HG02642 (cell line): ENCODE results near the gene ZFYVE16.
"Not testable (repeated sequence)": the region's sequence is repeated elsewhere in the genome, so short reads cannot be mapped to it uniquely, and the experiment has no call there.

Source experiments
- ATAC-seq: cut with Tn5 transposase; IDR thresholded peaks from one replicate; pipeline ENCODE4 v1.9.1; 2021; ENCODE audit warnings: mild to moderate bottlenecking; ENCODE audit not compliant: unreplicated experiment, poor library complexity

The ZFYVE16 gene

GRCh38 chr5:80481019-80481893 lies 73.4 kb downstream of the ZFYVE16 start:
- ATAC-seq: peak; percentile 68

GRCh38 chr5:80482578-80482977 lies 74.7 kb downstream of the ZFYVE16 start:
- no peak for ATAC-seq

GRCh38 chr5:80483636-80484232 lies 75.9 kb downstream of the ZFYVE16 start:
- no peak for ATAC-seq

GRCh38 chr5:80487444-80487828 lies 79.6 kb downstream of the ZFYVE16 start:
- no peak for ATAC-seq

GRCh38 chr5:80487829-80488721 lies 80.2 kb downstream of the ZFYVE16 start, which contains the start of gene FAM151B:
TSS of gene FAM151B (plus strand) at chr5:80488100. CDS start at chr5:80488124, 24 bp downstream.
- ATAC-seq: peak; percentile 95

- no peak for ATAC-seq
These were observed 83.4 kb downstream of the ZFYVE16 start for GRCh38 chr5:80491296-80491695.

- ATAC-seq: no peak
These were observed 84.9 kb downstream of the ZFYVE16 start for GRCh38 chr5:80492741-80493140.

GRCh38 chr5:80493443-80493842 lies 85.6 kb downstream of the ZFYVE16 start:
- not testable (repeated sequence) for ATAC-seq

GRCh38 chr5:80495891-80496290 lies 88.0 kb downstream of the ZFYVE16 start:
- no peak for ATAC-seq

GRCh38 chr5:80502800-80503199 lies 94.9 kb downstream of the ZFYVE16 start:
- no peak for ATAC-seq

GRCh38 chr5:80503641-80504040 lies 95.8 kb downstream of the ZFYVE16 start:
- ATAC-seq: no peak

- ATAC-seq: no peak
These were observed 97.0 kb downstream of the ZFYVE16 start for GRCh38 chr5:80504833-80505232.

GRCh38 chr5:80507663-80508062 lies 99.8 kb downstream of the ZFYVE16 start:
- ATAC-seq: no peak

GRCh38 chr5:80508844-80509243 lies 101.0 kb downstream of the ZFYVE16 start:
- ATAC-seq: no peak

GRCh38 chr5:80509362-80509761 lies 101.5 kb downstream of the ZFYVE16 start:
- no peak for ATAC-seq

- ATAC-seq: no peak
These were observed 109.0 kb downstream of the ZFYVE16 start for GRCh38 chr5:80516826-80517225.
